K562 (cell line): ENCODE results near the gene TOX3.

Experiments
- BRF2 ChIP-seq: IDR thresholded peaks from 3 replicates; pipeline ENCODE4 v1.6.1; 2011; ENCODE audit warnings: borderline replicate concordance, mild to moderate bottlenecking; ENCODE audit not compliant: insufficient read length, insufficient read depth
- CREB5 ChIP-seq: fragments of 250-450 bp; sonication (Bioruptor Pico); IDR thresholded peaks from 2 replicates; pipeline ENCODE4 v1.5.0; 2020; ENCODE audit warnings: mild to moderate bottlenecking
- EZH2 ChIP-seq: IDR thresholded peaks from 2 replicates; pipeline ENCODE4 v1.6.1; 2012; ENCODE audit warnings: low read depth, mild to moderate bottlenecking, inconsistent platforms, low read length, borderline replicate concordance
- MYC ChIP-seq, 2 experiments: fragments of 250-450 bp in 1 of 2; sonication (Bioruptor Pico) in 1 of 2; IDR thresholded peaks; 2 replicates each; pipeline versions ENCODE4 v1.5.1 to v1.6.1; 2012 to 2021; ENCODE audit warnings: low read depth in 2 of 2, borderline replicate concordance in 1 of 2, improper control_type of control experiment in 1 of 2, low read length in 1 of 2, mild to moderate bottlenecking in 1 of 2, moderate library complexity in 1 of 2
- NR2F6 ChIP-seq: fragments of 450-650 bp; formaldehyde crosslinking; IDR thresholded peaks from 2 replicates; pipeline ENCODE4 v1.4.0; 2020; ENCODE audit warnings: mild to moderate bottlenecking
- POLR2A ChIP-seq: fragments of 450-650 bp; conservative IDR thresholded peaks from 2 replicates; pipeline ENCODE4 v1.6.1; 2016
- RBFOX2 ChIP-seq: fragments of 200-400 bp; formaldehyde crosslinking; IDR thresholded peaks from 2 replicates; pipeline ENCODE4 v1.6.1; 2017; ENCODE audit warnings: low read depth, mild to moderate bottlenecking, low read length, moderate library complexity
- TF ChIP-seq, protein P1 (sequence below), 2 experiments: fragments of 250-450 bp in 1 of 2; fragments of 450-650 bp in 1 of 2; sonication (Bioruptor Pico) in 1 of 2; IDR thresholded peaks; 2 replicates each; pipeline versions ENCODE4 v1.6.1 to v1.8.0; 2016 to 2021; ENCODE audit warnings: mild to moderate bottlenecking in 2 of 2, moderate library complexity in 2 of 2, missing compliant biosample characterization in 1 of 2, missing genetic modification characterization in 1 of 2
- TF ChIP-seq, protein P2 (sequence below): IDR thresholded peaks from 2 replicates; pipeline ENCODE4 v1.6.1; 2014; ENCODE audit warnings: antibody characterized with exemption
- TF ChIP-seq, protein P3 (sequence below), 3 experiments: IDR thresholded peaks in 2 of 3; conservative IDR thresholded peaks in 1 of 3; 2 replicates each; pipeline ENCODE4 v1.5.1; 2011 to 2012; ENCODE audit warnings: low read length in 3 of 3, mild to moderate bottlenecking in 3 of 3, control low read depth in 2 of 3, improper control_type of control experiment in 1 of 3, inconsistent platforms in 1 of 3, low read depth in 1 of 3, mixed read lengths in 1 of 3, moderate library complexity in 1 of 3; ENCODE audit not compliant: insufficient read depth in 2 of 3

DNA sequence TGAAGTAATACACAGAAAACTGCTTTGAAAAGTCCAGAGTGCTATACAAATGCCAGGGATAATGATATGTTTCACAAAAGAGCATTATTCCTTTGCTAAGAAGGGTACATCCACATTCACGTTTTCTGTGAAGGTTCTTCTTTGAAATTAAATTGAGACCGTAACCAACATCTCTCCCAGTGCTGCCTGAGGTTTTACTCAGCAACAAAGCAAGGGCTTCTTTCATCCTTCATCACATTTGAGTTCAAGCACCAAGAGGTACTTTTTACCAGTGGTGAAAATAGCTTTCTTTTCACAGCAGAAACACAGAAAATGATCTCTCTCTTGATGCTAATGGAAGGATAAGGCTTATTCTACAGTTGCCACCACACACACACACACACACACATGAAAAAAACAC, 113.3 kb downstream of the TOX3 start:
- TF ChIP-seq EZH2 = no peak
- TF ChIP-seq NR2F6 (CRISPR knock-in tag) = no peak
- TF ChIP-seq, protein P1, sequence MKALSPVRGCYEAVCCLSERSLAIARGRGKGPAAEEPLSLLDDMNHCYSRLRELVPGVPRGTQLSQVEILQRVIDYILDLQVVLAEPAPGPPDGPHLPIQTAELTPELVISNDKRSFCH (CRISPR knock-in tag; IDR thresholded peaks at IDR 0.05) = no peak
- TF ChIP-seq, protein P1 (tag; IDR thresholded peaks at IDR 0.05) = no peak
- no peak for TF ChIP-seq CREB5 (CRISPR knock-in tag)
- no peak for TF ChIP-seq MYC (IDR thresholded peaks at IDR 0.05; ENCODE audit: low read depth, low read length)
- no peak for TF ChIP-seq MYC (CRISPR knock-in tag; IDR thresholded peaks at IDR 0.05; ENCODE audit: borderline replicate concordance, low read depth)
- TF ChIP-seq BRF2 = no peak
- TF ChIP-seq RBFOX2 = no peak
- TF ChIP-seq, protein P2, sequence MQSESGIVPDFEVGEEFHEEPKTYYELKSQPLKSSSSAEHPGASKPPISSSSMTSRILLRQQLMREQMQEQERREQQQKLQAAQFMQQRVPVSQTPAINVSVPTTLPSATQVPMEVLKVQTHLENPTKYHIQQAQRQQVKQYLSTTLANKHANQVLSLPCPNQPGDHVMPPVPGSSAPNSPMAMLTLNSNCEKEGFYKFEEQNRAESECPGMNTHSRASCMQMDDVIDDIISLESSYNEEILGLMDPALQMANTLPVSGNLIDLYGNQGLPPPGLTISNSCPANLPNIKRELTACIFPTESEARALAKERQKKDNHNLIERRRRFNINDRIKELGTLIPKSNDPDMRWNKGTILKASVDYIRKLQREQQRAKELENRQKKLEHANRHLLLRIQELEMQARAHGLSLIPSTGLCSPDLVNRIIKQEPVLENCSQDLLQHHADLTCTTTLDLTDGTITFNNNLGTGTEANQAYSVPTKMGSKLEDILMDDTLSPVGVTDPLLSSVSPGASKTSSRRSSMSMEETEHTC = no peak
- TF ChIP-seq, protein P3, sequence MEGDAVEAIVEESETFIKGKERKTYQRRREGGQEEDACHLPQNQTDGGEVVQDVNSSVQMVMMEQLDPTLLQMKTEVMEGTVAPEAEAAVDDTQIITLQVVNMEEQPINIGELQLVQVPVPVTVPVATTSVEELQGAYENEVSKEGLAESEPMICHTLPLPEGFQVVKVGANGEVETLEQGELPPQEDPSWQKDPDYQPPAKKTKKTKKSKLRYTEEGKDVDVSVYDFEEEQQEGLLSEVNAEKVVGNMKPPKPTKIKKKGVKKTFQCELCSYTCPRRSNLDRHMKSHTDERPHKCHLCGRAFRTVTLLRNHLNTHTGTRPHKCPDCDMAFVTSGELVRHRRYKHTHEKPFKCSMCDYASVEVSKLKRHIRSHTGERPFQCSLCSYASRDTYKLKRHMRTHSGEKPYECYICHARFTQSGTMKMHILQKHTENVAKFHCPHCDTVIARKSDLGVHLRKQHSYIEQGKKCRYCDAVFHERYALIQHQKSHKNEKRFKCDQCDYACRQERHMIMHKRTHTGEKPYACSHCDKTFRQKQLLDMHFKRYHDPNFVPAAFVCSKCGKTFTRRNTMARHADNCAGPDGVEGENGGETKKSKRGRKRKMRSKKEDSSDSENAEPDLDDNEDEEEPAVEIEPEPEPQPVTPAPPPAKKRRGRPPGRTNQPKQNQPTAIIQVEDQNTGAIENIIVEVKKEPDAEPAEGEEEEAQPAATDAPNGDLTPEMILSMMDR (IDR thresholded peaks at IDR 0.05 in 2 of 3, conservative IDR thresholded peaks at IDR 0.05 in 1 of 3; ENCODE audit: insufficient read depth in 2 of 3, low read depth in 1 of 3, low read length in 3 of 3) = no peak
- TF ChIP-seq POLR2A = no peak
